Muscle of back (tissue), 10 donors: Measurements from ENCODE around the gene CNGB1. TPM values are rescaled to one million over a fixed set of nuclear protein-coding genes. Genes with fewer than 3 reads are reported as not detected.

Experiments
- polyA plus RNA-seq, 10 donors: library from polyadenylated mRNA; unstranded; fragments of 120-200 nt; gene quantifications; one replicate each; pipeline ENCODE4 v1.2.1, GENCODE V29; 2013; ENCODE audit not compliant: insufficient read length in 10 of 10

Gene CNGB1
- polyA plus RNA-seq, 10 donors, result 0.04 to 0.29 (median 0.04) TPM; not detected in 7

Other genes starting within 250 kb of the CNGB1 start
- 10 to 100 TPM; 22.5 to 46.2 (median 36.3) TPM for gene KATNB1, start 235.4 kb downstream of the CNGB1 start, polyA plus RNA-seq
- gene KIFC3, start 168.6 kb downstream of the CNGB1 start, polyA plus RNA-seq, result 10 to 100 TPM in 9 of 10 donors, 1 to 10 TPM in 1; 9.6 to 22.0 (median 13.9) TPM
- gene ZNF319, start 29.5 kb upstream of the CNGB1 start, polyA plus RNA-seq, result 1 to 10 TPM; 4.6 to 7.7 (median 6.5) TPM
- gene USB1, start 30.3 kb upstream of the CNGB1 start, polyA plus RNA-seq, result 10 to 100 TPM; 11.7 to 16.7 (median 14.7) TPM
- gene MMP15, start 54.6 kb upstream of the CNGB1 start, polyA plus RNA-seq, result 10 to 100 TPM; 17.1 to 32.4 (median 23.8) TPM
- 10 to 100 TPM; 42.4 to 71.4 (median 51.4) TPM for gene CFAP20, start 158.3 kb upstream of the CNGB1 start, polyA plus RNA-seq
- gene CSNK2A2, start 227.0 kb upstream of the CNGB1 start, polyA plus RNA-seq, result 100 to 1,000 TPM in 2 of 10 donors, 10 to 100 TPM in 8; 73.1 to 117 (median 81.9) TPM